GM06990 (cell line): Measurements from ENCODE around the gene STYK1.

Source experiments
- DNase-seq: peaks from one replicate; pipeline ENCODE4 v3.0.0-alpha.2; 2011; ENCODE audit not compliant: insufficient read length; ENCODE audit errors: extremely low read depth
- H3K27me3 ChIP-seq: replicated peaks from 2 replicates; pipeline ENCODE4 v1.6.0; 2011; ENCODE audit warnings: low read length; ENCODE audit not compliant: control insufficient read depth, insufficient read depth
- H3K36me3 ChIP-seq: 2 replicates; pipeline ENCODE4 v1.5.1; 2011; ENCODE audit warnings: low read length; ENCODE audit not compliant: control insufficient read depth, insufficient read depth
- H3K4me3 ChIP-seq: replicated peaks from 2 replicates; pipeline ENCODE4 v1.5.1; 2011; ENCODE audit warnings: low read depth, mild to moderate bottlenecking, control low read depth, low read length
- TF ChIP-seq, protein P1 (sequence below): IDR thresholded peaks from 2 replicates; pipeline ENCODE4 v1.5.1; 2011; ENCODE audit warnings: low read length, control low read depth, mild to moderate bottlenecking, inconsistent platforms; ENCODE audit not compliant: insufficient read depth, poor library complexity, severe bottlenecking

Gene STYK1

GRCh38 chr12:10715491-10715890 lies 41.6 kb upstream of the STYK1 start:
- peaks cover 2% of the 10 kb centered on the region; the same call in 1 of the 2 replicates for H3K36me3 ChIP-seq
- no peaks in the 10 kb centered on the region for H3K27me3 ChIP-seq
- TF ChIP-seq, protein P1, sequence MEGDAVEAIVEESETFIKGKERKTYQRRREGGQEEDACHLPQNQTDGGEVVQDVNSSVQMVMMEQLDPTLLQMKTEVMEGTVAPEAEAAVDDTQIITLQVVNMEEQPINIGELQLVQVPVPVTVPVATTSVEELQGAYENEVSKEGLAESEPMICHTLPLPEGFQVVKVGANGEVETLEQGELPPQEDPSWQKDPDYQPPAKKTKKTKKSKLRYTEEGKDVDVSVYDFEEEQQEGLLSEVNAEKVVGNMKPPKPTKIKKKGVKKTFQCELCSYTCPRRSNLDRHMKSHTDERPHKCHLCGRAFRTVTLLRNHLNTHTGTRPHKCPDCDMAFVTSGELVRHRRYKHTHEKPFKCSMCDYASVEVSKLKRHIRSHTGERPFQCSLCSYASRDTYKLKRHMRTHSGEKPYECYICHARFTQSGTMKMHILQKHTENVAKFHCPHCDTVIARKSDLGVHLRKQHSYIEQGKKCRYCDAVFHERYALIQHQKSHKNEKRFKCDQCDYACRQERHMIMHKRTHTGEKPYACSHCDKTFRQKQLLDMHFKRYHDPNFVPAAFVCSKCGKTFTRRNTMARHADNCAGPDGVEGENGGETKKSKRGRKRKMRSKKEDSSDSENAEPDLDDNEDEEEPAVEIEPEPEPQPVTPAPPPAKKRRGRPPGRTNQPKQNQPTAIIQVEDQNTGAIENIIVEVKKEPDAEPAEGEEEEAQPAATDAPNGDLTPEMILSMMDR, result no peak
- DNase-seq, result no peak
- no peak overlapping the region for H3K4me3 ChIP-seq

GRCh38 chr12:10709808-10710207 lies 36.0 kb upstream of the STYK1 start:
- Histone ChIP-seq H3K4me3 (no peak overlapping the region), H3K36me3 (no peaks in the 10 kb centered on the region; the same call in 1 of the 2 replicates), H3K27me3 (no peaks in the 10 kb centered on the region)
- no peak for DNase-seq
- TF ChIP-seq, protein P1, result no peak

- H3K36me3 ChIP-seq, result no peaks in the 10 kb centered on the region; the same call in 1 of the 2 replicates
- no peak overlapping the region for H3K4me3 ChIP-seq
- DNase-seq, result no peak
- TF ChIP-seq, protein P1, result no peak
- H3K27me3 ChIP-seq, result no peaks in the 10 kb centered on the region
These were observed 35.0 kb upstream of the STYK1 start for GRCh38 chr12:10708862-10709261.

- Histone ChIP-seq H3K27me3 (no peaks in the 10 kb centered on the region), H3K36me3 (no peaks in the 10 kb centered on the region; the same call in 1 of the 2 replicates), H3K4me3 (no peak overlapping the region)
- no peak for DNase-seq
- TF ChIP-seq, protein P1, result no peak
These were observed 31.8 kb upstream of the STYK1 start for GRCh38 chr12:10705655-10706054.

DNA sequence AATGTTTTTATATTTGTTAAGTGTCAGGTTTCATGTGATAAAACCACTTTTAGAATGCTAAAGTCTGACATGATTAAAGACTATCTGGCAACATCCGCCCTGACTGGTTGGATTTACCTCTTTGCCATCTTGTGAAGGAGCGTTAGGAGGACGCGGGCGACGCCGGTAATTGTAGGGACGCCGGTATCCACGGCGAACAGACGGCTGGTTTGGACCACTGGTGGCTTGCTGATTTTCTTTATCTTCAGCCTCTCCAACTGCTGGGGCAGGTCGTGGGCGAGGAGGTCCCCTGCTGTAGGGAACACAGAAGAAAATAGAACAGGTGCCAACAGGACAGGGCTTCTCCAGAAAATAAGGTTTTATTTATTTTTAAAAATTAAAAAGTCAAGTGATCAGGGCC lies 28.0 kb upstream of the STYK1 start:
- DNase-seq, result no peak
- H3K27me3 ChIP-seq, result no peaks in the 10 kb centered on the region
- H3K36me3 ChIP-seq, result no peaks in the 10 kb centered on the region; the same call in none of the 2 replicates
- TF ChIP-seq, protein P1, result no peak
- H3K4me3 ChIP-seq, result no peak overlapping the region

GRCh38 chr12:10701131-10701681 lies 27.4 kb upstream of the STYK1 start:
- no peak for DNase-seq
- TF ChIP-seq, protein P1, result no peak
- H3K36me3 ChIP-seq, result no peaks in the 10 kb centered on the region; the same call in none of the 2 replicates

More at GRCh38 chr12:10701131-10701681, 27.4 kb upstream of the STYK1 start:
- Histone ChIP-seq H3K4me3 (no peak overlapping the region), H3K27me3 (no peaks in the 10 kb centered on the region)
